SU-DHL-6 (cell line): ENCODE data around the gene TP73.

Experiments used
- H2AFZ ChIP-seq: fragments of 200-600 bp; sonication (generic); 2 replicates; pipeline ENCODE4 v1.6.1; 2014; ENCODE audit warnings: low read depth, mild to moderate bottlenecking, moderate library complexity, mixed read lengths, antibody characterized with exemption, low read length; ENCODE audit not compliant: severe bottlenecking
- H3F3A ChIP-seq: fragments of 200-600 bp; shearing (Covaris generic); 2 replicates; pipeline ENCODE4 v1.6.0; 2016; ENCODE audit warnings: antibody characterized with exemption, mild to moderate bottlenecking; ENCODE audit not compliant: insufficient read depth
- H3K27ac ChIP-seq: fragments of 200-600 bp; sonication (generic); 2 replicates; pipeline ENCODE4 v1.5.1; 2016; ENCODE audit warnings: low read depth, mild to moderate bottlenecking, low read length, moderate library complexity, mixed read lengths
- H3K27me3 ChIP-seq: fragments of 200-600 bp; sonication (generic), shearing (Covaris generic); 2 replicates; pipeline ENCODE4 v1.6.0; 2014; ENCODE audit warnings: mild to moderate bottlenecking, low read length
- H3K36me3 ChIP-seq: fragments of 200-600 bp; sonication (generic); 2 replicates; pipeline ENCODE4 v1.6.1; 2014; ENCODE audit warnings: mild to moderate bottlenecking, low read length, mixed read lengths
- H3K4me2 ChIP-seq: fragments of 300-600, 200-600 bp; shearing (Covaris generic), sonication (generic); 2 replicates; pipeline ENCODE4 v1.6.0; 2014; ENCODE audit warnings: low read length, low read depth, mild to moderate bottlenecking; ENCODE audit not compliant: poor library complexity, severe bottlenecking
- H3K4me3 ChIP-seq: fragments of 200-600 bp; sonication (generic); 2 replicates; pipeline ENCODE4 v1.5.1; 2014; ENCODE audit warnings: antibody characterized with exemption, low read length, mild to moderate bottlenecking, mixed read lengths; ENCODE audit not compliant: insufficient read depth, poor library complexity, severe bottlenecking
- H3K79me2 ChIP-seq: fragments of 200-600 bp; sonication (generic); 2 replicates; pipeline ENCODE4 v1.6.1; 2014; ENCODE audit warnings: mild to moderate bottlenecking, low read length, moderate library complexity; ENCODE audit not compliant: insufficient read depth
- H3K9ac ChIP-seq: fragments of 200-600 bp; sonication (generic); 2 replicates; pipeline ENCODE4 v1.7.0; 2014; ENCODE audit warnings: mild to moderate bottlenecking, low read length
- H3K9me2 ChIP-seq: fragments of 200-600 bp; sonication (generic); replicated peaks from 2 replicates; pipeline ENCODE4 v1.6.1; 2014; ENCODE audit warnings: low read length; ENCODE audit not compliant: insufficient read depth
- H3K9me3 ChIP-seq: fragments of 200-600 bp; sonication (generic); 2 replicates; pipeline ENCODE4 v1.6.1; 2014; ENCODE audit warnings: low read length, mixed read lengths; ENCODE audit not compliant: insufficient read depth
- H4K20me1 ChIP-seq: fragments of 200-600 bp; sonication (generic); 2 replicates; pipeline ENCODE4 v1.6.1; 2014; ENCODE audit warnings: low read depth, mild to moderate bottlenecking, antibody characterized with exemption, low read length, moderate library complexity, mixed read lengths
- EZH2phosphoT487 ChIP-seq: fragments of 200-600 bp; sonication (generic), shearing (Covaris generic); conservative IDR thresholded peaks from 2 replicates; pipeline ENCODE4 v1.6.1; 2018; ENCODE audit warnings: mild to moderate bottlenecking, antibody characterized with exemption, low read length, moderate library complexity, mixed read lengths
- TF ChIP-seq, protein P1 (sequence below): fragments of 200-600 bp; sonication (generic); IDR thresholded peaks from one replicate; pipeline ENCODE4 v1.5.1; 2017; ENCODE audit warnings: antibody characterized with exemption, mild to moderate bottlenecking, low read length, moderate library complexity; ENCODE audit not compliant: insufficient read depth, poor library complexity, severe bottlenecking

The TP73 gene

DNA sequence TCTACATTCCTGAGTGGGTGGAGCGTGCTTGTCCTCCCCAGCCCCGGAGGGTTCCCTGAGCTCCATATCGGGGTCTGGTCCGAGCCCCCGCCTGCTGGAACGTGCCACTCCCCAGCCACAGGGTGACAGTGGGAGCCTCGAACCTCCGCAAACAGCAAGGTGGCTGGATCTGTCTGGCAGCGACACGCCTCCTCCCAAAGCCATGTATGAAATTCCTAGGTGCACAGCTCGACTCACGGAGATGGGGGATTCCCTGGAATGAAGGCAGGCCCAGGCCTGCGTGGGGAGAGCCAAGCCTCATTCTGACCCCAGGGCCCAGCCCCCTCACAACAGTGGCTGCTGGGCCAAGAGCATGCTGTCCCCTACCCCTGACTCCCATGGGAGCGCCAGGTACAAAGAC, 32.9 kb downstream of the TP73 start:
- Histone ChIP-seq H3K36me3 (no peaks in the 10 kb centered on the region), H3F3A (no peaks in the 10 kb centered on the region), H3K27me3 (no peaks in the 10 kb centered on the region), H3K79me2 (no peaks in the 10 kb centered on the region), H3K27ac (no peak overlapping the region), H4K20me1 (no peaks in the 10 kb centered on the region), H3K9me3 (no peaks in the 10 kb centered on the region), H3K4me2 (no peak overlapping the region), H3K9me2 (no peaks in the 10 kb centered on the region), H3K9ac (no peak overlapping the region), H3K4me3 (no peak overlapping the region), H2AFZ (no peak overlapping the region)
- TF ChIP-seq, protein P1, sequence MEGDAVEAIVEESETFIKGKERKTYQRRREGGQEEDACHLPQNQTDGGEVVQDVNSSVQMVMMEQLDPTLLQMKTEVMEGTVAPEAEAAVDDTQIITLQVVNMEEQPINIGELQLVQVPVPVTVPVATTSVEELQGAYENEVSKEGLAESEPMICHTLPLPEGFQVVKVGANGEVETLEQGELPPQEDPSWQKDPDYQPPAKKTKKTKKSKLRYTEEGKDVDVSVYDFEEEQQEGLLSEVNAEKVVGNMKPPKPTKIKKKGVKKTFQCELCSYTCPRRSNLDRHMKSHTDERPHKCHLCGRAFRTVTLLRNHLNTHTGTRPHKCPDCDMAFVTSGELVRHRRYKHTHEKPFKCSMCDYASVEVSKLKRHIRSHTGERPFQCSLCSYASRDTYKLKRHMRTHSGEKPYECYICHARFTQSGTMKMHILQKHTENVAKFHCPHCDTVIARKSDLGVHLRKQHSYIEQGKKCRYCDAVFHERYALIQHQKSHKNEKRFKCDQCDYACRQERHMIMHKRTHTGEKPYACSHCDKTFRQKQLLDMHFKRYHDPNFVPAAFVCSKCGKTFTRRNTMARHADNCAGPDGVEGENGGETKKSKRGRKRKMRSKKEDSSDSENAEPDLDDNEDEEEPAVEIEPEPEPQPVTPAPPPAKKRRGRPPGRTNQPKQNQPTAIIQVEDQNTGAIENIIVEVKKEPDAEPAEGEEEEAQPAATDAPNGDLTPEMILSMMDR, result no peak
- no peak for TF ChIP-seq EZH2phosphoT487

- H4K20me1 ChIP-seq, result no peaks in the 10 kb centered on the region
- no peak for TF ChIP-seq EZH2phosphoT487
- TF ChIP-seq, protein P1, result no peak
- no peaks in the 10 kb centered on the region for H3F3A ChIP-seq
- no peaks in the 10 kb centered on the region for H3K36me3 ChIP-seq
- H3K4me3 ChIP-seq, result no peak overlapping the region
- no peaks in the 10 kb centered on the region for H3K9me2 ChIP-seq
- H2AFZ ChIP-seq, result no peak overlapping the region
- no peaks in the 10 kb centered on the region for H3K79me2 ChIP-seq
- no peaks in the 10 kb centered on the region for H3K9me3 ChIP-seq
- no peak overlapping the region for H3K9ac ChIP-seq
- no peak overlapping the region for H3K27ac ChIP-seq
- no peak overlapping the region for H3K4me2 ChIP-seq
- H3K27me3 ChIP-seq, result no peaks in the 10 kb centered on the region
Observed at GRCh38 chr1:3685906-3686305, 33.6 kb downstream of the TP73 start.

GRCh38 chr1:3687504-3687903, 35.2 kb downstream of the TP73 start:
- H3K4me2 ChIP-seq, result no peak overlapping the region
- H3K9me3 ChIP-seq, result no peaks in the 10 kb centered on the region
- H3K4me3 ChIP-seq, result no peak overlapping the region
- no peak overlapping the region for H2AFZ ChIP-seq
- H3F3A ChIP-seq, result no peaks in the 10 kb centered on the region
- H3K27ac ChIP-seq, result no peak overlapping the region
- H3K79me2 ChIP-seq, result no peaks in the 10 kb centered on the region
- no peaks in the 10 kb centered on the region for H3K9me2 ChIP-seq
- H3K27me3 ChIP-seq, result no peaks in the 10 kb centered on the region
- H4K20me1 ChIP-seq, result no peaks in the 10 kb centered on the region
- H3K36me3 ChIP-seq, result no peaks in the 10 kb centered on the region
- TF ChIP-seq, protein P1, result no peak
- TF ChIP-seq EZH2phosphoT487, result no peak
- H3K9ac ChIP-seq, result no peak overlapping the region
